GM18499 (cell line): ENCODE results near the gene KRT8.

Experiments
- ATAC-seq: cut with Tn5 transposase; IDR thresholded peaks from one replicate; pipeline ENCODE4 v1.9.1; 2021; ENCODE audit warnings: moderate number of reproducible peaks; ENCODE audit not compliant: insufficient read depth, unreplicated experiment

Gene KRT8

GRCh38 chr12:52926596-52927234, 21.8 kb upstream of the KRT8 start:
- ATAC-seq = no peak

DNA sequence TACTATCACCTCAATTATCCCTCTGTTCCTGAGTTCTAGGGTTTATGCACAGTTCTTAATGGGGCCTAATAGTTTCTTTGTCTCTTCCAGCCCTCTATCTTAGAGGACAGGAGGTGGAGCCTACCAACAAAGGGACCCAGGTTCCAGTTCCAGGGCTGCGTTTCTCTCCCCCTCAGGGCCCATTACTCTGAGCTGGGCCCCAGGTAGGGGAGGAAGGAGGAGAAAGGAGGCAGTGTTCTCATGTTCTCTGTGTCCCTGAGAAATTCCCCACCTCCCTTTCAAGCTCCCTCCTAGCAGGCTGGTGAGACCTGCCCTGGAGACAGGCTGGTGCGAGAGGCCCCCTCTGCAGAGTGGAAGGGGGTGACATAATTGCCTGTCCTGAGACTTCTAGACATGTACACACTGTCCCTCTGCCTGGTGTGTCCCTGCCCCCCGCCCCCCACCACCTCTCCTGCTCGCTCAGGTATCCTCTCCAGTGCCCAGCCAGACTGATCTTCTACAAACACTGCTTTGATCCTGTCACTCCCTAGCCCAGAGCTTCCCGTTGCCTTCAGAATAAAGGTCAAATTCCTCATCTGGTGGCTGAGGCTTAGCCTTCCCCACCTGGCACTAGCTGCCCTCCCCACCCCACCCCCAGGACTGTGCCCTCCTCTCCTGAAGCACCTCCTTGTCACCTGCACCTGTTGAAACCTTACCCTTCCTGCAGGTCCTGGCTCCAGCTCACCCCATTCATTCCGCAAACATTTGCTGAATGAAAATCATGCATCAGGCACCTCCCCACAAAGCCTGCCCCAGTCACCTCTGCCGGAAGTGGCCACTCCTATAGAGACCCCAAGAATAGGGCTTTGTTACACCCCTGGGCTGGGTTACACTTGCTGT, 21.1 kb upstream of the KRT8 start:
- no peak for ATAC-seq

GRCh38 chr12:52924764-52925716, 20.2 kb upstream of the KRT8 start:
- no peak for ATAC-seq

DNA sequence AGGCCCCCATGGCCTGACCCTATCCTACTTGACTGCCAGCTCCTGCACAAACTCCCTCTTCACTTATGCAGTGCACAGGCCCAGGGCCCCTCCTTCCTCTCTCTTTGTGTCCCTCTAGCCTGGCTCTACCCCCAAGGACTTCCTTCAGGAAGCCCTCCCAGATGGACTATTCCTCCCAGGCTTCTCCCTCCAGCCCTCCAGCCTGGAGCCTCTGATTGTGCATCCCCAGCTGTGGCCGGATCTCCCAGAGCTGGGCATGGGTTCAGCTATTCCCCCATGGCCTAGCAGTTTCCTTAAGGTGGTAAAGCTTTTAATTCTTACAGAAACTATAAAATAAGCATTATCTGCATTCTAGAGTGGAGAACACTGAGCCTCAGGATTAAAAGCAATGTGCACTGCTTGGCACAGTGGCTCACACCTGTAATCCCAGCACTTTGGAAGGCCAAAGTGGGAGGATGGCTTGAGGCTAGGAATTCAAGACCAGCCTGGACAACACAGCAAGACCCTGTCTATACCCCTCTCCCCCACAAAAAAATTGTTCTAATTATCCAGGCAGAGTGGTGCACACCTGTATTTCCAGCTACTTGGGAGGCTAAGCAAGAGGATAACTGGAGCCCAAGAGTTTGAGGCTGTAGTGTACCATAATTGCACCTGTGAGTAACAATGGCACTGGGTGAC, 16.8 kb upstream of the KRT8 start:
- ATAC-seq = no peak

DNA sequence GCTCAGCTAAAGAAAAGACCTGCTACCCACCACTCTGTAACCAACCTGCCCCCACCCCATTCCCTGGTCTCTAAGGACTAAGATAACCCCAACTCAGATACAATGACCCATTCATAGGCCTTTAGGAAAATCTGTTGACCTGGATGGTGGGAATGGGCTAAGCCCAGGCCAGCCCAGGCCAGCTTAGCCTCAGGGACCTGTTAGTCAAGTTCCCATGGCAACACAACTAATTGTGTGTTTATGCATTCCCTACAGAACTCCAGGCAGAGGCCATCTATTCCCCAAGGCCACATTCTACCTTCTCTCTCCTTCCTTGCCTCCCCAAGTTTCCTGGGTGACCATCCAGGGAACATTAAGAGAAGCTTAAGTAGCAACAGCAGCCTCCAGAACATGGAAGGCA, 16.1 kb upstream of the KRT8 start:
- ATAC-seq = no peak

DNA sequence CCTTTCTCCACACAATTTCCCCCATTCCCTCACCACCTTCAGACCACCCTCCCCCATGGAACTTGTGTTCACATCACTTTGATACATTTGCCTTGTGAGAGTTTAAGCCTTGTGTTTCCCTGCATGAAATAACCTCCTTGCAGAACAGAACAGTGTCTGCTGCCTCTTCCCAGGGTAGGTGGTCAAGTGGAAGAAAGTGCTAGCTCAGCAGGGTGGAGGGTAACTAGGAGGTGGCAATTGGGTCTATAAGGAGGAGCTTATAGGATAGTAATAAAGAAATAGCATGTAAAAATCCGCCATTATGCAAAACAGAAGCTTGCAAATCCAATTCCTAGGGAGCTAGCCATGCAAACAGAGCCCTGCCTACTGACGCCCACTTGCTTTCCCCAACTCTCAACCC, 13.9 kb upstream of the KRT8 start:
- no peak for ATAC-seq

- no peak for ATAC-seq
Observed at GRCh38 chr12:52918351-52918750, 13.5 kb upstream of the KRT8 start.

GRCh38 chr12:52917800-52918199, 12.9 kb upstream of the KRT8 start:
- no peak for ATAC-seq

DNA sequence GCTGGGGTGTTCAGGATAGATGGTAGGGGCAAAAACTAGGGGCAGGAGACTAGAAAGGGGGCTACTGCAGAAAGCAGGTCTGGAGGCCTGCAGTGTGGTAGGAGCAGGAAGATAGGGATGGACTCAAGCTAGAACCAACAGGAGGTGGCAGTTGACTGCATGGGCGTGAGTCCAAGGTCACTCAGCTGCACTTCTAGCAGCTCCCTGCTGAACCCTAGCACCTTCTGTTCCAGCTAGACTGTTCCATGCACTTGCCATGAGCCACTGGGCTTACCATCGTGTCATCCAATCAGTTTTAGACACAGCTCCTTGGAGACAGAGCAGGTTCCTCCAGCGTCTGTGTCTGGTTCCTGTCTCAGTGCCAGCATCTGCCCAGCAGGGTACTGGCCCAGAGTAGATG, 11.3 kb upstream of the KRT8 start:
- ATAC-seq = no peak

GRCh38 chr12:52915637-52916036, 10.8 kb upstream of the KRT8 start:
- no peak for ATAC-seq

GRCh38 chr12:52914576-52915121, 9.8 kb upstream of the KRT8 start:
- ATAC-seq = no peak

- ATAC-seq = no peak
Observed at GRCh38 chr12:52913431-52913821, 8.6 kb upstream of the KRT8 start.

DNA sequence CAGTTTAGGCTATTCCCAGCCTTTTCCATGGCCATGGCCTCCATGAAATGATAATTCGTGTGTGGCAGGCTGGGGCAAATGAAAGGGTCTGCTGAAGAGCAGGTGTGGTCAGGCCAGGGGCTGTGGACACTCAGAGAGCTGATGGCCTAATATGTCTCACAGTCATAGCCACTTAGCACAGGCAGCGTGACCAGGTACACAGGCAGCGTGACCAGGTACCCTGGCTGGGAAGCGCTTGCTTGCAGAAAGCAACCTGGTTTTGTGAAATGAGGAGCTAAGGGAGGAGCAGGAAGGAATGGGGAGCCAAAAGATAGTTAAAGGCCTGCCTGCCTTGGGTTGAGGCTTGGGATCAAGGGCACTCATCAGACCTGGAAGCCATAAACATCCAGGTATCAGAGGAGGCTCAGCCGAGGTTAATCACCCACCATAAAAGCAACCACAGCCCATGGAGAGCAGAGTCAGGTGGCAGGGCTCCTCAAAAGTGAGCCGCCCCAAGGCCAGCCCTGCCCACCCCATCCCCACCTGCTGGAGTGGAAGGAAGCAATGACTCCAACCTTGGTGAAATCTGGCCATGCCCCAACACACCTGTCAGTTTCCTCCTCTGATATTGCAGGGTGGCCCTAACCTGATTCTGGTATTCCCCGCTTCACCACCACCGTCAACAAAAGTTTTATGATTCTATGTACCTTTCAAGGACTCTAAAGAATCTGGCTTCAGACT, 8.0 kb upstream of the KRT8 start:
- no peak for ATAC-seq

DNA sequence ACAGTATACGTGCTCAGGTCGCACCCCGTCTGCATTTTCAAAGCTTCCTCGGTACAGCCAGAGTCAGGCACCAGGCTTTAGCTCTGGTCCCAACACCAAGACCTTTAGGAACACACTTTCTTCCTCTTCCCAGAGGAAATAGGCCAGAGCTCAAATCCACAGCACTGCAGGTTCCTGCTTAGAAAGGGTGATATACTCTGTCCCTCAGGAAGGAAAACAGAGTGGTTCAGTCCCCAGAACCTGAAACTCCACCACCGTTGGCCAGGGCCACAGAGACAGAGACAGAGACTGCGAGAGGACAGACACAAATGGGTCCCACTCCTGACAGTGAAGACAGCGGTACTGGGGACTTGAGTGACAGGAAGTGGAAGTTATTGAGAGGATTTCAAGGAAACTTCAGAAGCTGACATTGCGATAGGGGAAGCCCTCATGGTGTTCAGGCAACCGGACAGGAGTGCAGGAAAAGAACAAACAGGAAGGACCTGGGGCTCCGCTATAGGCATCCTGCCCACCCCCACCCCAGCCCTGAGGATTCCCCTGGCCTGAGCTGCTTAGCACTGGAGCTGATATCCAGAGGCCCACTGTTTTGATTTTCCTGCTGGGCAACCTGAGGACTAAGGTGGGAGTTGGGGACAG, 5.5 kb upstream of the KRT8 start:
- ATAC-seq = no peak

- no peak for ATAC-seq
Observed at GRCh38 chr12:52909796-52910195, 4.9 kb upstream of the KRT8 start.

DNA sequence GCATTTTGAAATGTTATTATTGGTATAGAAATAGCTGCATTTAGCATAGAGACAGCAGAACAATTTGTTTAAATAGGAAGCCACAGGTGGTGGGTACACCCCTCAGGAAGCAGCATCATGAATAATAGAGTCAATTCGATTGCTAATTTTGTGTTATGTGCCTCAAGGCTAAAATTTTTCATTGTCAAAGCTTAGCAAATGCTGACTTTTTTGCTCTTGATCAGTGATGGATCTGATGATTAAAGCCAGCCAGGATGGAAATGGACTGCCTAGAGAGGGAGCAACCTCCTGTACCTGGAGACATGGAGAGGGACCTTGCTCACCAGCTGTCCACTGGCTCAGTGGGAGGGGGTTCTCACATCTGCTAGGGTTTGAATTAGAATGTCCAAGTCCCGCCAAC, 4.5 kb upstream of the KRT8 start:
- no peak for ATAC-seq

DNA sequence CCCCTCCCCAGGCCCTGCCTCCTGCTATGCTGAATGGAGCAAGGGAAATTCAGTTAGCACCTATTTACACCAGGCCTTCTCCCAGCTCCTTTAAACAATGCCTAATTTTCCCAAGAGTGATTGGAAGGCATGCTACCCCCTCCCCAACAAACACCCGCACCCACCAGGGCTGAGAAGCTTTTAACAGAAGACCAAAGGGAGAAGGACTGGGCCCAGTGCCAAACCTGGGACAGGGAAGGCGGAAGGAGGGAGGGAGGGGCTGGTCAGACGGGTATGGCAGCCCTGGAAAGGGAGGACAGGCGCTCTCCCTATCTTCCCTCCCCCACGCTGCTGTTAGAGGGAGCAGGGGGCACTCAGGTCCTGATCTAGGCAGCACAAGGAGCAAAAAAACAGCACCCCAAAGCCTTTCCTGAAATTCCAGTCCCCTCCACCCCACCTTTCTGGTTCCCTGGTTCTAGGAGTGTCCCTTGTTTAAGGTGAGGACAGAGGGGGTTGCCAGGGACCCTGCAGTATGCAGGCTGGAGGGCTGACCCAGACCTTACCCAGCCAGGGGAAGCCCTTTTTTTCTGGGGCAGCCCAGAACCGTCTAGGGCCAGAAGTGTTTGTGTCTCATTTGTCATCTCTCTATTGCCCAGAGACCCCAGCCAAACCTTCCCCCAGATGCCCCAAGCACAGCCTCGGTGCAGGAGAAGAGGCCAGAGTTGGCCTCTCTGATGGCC, 2.4 kb upstream of the KRT8 start:
- ATAC-seq = no peak

- ATAC-seq = no peak
Observed at GRCh38 chr12:52906191-52906601, 1.3 kb upstream of the KRT8 start.
